DMS79 (cell line): Measurements from ENCODE around the gene SNX27.
"Not testable (repeated sequence)": the region's sequence is repeated elsewhere in the genome, so short reads cannot be mapped to it uniquely, and the experiment has no call there.

Experiments used
- DNase-seq: peaks from one replicate; lab custom pipeline; 2025; lab: John Stamatoyannopoulos, UW

The SNX27 gene

DNA sequence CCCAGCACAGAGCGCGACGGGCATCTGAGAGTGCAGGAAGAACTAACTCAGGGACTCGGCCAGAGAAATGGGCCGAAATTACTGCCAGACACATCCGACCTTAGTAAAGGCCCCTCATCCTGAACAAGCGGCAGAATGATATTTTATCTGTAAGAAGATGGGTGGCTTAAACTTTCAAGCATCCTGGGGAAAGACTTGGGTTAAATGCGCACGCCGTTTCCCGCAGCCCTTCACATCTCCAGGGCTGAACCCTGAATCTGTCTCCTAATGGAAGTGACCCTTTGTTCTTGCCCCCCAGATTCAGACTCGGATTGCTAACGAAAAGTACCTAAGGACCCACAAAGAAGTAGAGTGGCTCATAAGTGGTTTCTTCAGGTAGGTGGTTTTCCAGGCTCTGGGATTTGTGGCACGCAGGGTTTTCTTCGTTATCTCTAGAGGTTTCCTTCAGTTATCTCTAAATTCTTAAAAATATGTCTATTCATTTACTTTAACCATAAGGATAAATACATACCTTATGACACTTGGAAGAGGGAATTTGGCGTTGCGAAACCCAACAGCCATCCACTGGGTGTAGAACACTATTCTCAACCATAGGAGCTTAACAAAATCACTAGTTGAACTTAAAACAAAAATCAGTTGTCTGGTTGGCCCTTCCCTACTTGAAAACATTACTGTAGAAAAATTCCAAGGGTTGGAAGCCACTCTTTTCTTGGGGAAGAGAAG is 110.1 kb downstream of the SNX27 start:
- no peak for DNase-seq

DNA sequence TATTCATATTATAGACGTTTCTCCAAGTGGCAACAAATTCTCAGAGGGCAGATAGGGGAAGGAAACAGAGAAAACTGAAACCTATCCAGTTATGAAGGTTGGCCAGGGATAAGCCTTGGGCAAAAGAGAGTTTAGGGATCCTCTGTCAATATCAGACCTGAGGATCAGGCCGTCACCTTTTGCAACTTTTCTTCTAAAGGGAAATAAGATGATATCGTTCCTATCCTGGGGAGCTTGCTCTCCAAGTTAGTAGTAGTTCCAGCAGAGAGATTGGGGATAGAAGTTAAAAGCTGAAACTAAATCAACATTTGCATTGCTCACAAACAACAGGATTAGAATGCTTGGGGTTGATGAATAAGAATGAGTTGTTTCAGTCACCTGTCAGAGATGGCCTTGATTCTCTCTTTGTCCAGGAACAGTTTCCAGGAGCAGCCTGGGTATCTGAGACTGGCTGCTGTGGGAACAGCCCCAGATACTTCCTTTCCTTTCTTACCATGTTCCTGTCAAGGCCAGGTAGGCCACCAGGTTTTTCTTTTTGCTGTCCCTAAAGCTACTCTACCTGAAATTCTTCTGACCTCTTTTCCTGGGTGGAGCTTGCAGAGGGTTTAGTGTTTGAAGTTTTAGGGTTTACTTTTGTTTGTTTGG is 112.0 kb downstream of the SNX27 start:
- no peak for DNase-seq

DNA sequence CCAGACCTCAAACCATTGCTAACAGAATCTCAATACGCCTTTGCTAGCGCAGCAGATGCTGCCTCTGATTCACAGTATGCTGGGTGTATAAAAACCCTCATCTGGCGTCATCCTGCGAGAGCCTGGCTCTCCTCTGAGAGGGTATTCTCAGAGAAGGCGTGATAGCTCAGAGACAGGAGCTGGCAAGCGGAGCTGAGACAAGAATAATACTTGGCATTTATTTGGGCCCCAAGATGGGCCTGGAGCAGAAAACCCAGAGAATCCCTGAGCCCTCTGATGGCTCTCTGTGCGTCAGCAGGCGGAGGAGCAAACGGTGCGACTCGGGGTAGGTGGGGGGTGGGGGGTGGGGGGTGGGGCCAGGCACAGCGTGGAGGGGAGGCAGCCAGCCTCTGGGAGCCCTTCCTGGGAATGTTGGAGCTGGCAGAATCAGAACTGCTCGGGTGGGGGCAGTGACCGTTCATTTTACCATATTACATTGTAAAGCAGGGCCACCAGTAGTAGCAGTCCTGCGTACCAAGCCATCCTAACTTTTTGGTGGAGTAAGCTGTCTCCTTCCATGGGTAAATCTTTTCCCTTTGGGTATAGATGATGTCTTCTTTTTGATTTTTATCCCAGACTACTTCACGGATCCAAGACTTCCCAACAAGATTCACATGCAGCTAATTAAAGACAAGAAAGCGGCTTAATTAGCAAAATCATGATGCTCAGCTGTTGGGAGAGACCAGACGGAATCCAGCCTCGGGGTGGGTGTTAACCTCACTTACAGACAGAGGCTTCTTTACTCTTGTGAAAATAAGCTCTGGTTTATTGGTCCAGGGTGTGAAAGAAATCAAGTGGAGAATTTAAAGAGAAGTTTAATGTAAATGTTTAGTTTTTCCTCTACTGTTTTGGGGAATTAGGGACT is 116.6 kb downstream of the SNX27 start:
- no peak for DNase-seq

DNA sequence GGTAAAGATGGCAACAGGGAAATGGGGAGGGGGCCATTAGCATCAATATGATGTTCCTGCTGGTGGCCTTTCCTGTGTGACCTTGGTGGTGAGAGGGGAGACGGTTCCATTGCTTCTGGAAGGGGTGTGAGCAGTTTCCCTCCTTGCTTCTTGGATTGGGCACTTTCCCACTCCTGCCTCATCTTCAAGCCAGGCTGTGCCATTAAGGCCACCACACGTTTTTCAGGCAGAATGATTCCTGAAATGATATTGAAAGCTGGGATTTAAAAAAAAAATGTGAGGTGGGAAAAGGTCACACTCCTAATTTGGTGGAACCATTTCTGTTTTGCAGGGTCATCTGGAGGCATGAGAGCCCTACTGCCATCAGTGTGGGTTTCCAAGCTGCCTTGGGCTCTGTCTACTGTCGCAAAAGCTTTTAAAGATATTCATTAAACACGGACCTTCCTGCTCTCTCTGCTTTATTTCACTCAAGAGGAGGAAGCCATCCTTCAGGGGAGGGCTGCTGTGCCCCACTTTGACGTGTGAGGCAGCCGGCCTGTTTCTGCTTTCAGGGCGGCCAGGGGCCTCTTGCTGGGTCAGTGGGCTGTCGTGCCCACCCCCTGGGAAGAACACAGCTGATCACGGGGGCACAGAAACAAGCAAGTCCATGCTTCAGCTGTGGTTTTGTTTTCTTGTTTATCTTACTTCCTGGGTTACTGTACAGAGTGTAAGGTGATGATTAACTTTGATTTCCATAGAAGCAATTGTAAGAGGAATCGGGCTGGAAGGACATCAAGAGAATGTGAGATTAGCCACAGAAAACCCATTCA is 117.5 kb downstream of the SNX27 start:
- DNase-seq = no peak

DNA sequence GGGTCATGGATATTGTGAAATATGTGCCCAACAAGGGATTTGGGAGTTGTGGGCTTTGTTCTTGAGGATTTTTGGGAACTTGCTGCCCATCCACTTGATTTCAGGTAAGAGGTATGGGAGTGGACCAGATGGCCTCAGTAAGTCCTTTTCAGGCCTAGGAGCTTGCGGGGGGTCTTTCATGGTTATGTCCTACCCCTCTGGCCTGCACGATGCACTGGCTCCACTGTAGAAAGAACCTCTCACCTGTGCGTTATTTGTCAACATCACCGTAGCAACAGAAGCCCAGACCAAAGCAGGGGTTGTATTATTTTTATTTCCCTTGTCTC is 118.1 kb downstream of the SNX27 start:
- no peak for DNase-seq

DNA sequence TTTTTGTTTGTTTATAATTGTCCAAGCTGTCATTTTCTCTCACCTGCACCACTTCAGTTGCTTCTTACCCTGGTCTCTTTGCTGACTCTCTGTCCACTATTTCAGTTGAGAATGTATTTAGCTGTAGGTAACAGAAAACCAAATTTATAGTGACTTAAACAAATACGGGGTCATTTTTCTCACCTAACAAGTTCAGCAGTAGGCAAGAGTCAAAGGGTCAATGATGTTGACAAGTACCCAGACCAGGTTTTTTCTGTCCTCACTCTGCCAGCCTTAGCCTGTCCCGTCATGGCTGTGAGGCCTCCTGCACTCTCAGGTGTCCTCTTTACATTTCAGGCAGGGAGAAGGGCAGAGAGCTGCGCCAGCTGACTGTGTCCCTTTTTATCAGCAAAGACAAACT is 121.3 kb downstream of the SNX27 start:
- no peak for DNase-seq

DNA sequence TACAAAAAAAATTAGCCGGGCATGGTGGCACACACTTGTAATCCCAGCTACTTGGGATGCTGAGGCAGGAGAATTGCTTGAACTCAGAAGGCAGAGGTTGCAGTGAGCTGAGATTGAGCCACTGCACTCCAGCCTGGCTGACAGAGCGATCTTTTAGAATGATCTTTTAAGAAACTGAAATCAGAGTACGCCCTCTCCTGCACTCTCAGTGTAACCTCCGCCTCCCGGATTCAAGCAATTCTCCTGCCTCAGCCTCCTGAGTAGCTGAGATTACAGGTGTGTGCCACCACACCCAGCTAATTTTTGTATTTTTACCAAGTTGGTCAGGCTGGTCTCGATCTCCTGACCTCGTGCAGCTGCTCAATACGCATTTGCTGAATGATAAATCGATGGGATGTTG is 122.1 kb downstream of the SNX27 start:
- DNase-seq = not testable (repeated sequence)

DNA sequence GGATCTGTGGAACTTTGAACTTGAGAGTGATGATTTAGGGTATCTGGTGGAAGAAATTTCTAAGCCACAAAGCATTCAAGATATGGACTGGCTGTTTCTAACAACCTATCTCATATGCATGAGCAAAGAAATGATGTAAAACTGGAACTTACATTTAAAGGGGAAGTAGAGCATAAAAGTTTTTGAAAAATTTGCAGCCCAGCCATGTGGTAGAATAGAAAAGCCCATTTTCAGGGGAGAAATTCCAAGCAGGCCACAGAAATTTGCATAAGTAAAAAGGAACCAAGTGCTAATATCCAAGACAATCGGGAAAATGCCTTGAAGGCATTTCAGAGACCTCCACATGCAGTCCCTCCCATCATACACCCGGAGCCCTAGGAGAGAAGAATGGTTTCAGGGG is 125.2 kb downstream of the SNX27 start:
- no peak for DNase-seq

DNA sequence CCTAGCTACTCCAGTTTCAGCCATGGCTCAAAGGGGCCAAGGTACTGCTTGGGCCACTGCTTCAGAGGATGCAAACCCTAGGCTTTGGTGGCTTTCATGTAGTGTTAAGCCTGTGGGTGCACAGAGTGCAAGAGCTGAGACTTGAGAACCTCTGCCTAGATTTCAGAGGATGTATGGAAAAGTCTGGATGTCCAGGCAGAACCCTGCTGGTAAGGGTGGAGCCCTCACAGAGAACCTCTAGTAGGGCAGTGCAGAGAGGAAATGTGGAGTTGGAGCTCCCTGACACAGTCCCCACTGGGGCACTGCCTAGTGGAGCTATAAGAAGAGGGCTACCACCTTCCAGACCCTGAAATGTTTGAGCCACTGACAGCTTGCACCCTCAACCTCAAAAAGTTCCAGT is 125.6 kb downstream of the SNX27 start:
- DNase-seq = no peak

DNA sequence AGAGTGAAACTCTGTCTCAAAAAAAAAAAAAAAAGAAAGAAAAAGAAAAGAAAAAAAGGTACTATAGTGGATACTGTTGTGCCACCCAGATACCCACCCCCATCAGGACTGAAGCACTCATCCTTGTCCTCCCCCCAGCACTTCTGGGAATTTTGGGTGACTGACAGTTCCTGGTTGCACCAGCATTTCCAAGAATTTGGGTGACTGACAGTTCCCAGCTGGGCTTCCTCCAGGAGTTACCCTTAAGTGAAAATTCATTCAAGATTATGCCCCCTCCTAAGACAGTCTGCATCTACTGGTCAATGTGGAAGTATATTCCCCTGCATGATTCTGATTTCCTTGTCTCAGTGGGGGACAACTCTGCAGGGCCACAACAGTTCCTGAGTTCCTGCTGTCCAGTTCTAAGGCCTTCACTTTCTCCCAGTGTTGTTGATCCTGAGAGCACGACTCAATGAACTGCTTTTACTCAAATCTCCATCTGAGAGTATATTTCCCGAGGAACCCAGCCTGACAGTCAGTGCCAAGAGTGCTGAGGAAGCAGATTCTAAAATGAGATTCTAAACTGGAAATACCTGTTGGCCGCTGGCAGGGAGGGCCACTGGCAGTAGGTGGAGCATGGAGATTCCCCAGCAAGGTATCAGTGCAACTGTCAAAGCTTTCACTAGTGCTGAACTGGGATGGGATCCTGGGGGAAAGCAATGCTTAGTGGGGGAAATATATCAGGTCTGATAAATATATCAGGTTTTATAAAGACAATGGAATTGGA is 127.9 kb downstream of the SNX27 start:
- no peak for DNase-seq

DNA sequence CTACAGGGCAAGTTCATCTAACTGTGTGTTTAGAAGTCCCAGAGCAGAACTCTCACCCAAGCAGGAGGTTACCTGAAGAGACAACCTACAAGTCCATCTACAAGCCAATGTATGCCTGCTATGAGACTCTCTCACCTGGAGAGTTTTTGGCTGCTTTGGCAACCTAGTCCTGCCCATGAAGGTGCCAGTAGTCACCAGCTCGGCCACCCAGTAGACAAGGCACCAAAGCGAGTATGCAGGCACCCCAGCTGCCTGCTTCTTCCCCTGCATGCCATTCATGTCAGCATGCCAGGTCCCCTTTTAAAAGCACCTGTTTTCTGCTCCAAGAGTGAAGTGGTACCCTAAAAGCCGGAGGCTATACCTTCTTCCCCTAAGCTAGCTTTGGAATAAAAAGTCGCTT is 129.7 kb downstream of the SNX27 start:
- no peak for DNase-seq
